Measurements from ENCODE around the gene IFT122.

IFT122 gene

GRCh38 chr3:129462361-129462968 lies 22.4 kb downstream of the IFT122 start:
- Histone ChIP-seq H3K27me3 (ENCODE audit: insufficient read depth, poor library complexity, severe bottlenecking) (no peaks in the 10 kb centered on the region), H3K4me3 (replicated peaks; ENCODE audit: insufficient read depth, low read length) (no peak overlapping the region), H3K27ac (replicated peaks) (no peak overlapping the region)
- no peak for DNase-seq (ENCODE audit: low read depth in 1 of 2, low spot score in 1 of 2)
- TF ChIP-seq POLR2AphosphoS5 (IDR thresholded peaks at IDR 0.05; ENCODE audit: low read depth): no peak
- no peak for TF ChIP-seq REST (IDR thresholded peaks at IDR 0.05; ENCODE audit: insufficient replicate concordance, low read depth)
- TF ChIP-seq GABPA (IDR thresholded peaks at IDR 0.05; ENCODE audit: low read depth): no peak
- TF ChIP-seq SPI1 (IDR thresholded peaks at IDR 0.05; ENCODE audit: borderline replicate concordance, low read depth): no peak
- no peak for TF ChIP-seq CTCF (IDR thresholded peaks at IDR 0.05; ENCODE audit: insufficient read depth, low read length)

DNA sequence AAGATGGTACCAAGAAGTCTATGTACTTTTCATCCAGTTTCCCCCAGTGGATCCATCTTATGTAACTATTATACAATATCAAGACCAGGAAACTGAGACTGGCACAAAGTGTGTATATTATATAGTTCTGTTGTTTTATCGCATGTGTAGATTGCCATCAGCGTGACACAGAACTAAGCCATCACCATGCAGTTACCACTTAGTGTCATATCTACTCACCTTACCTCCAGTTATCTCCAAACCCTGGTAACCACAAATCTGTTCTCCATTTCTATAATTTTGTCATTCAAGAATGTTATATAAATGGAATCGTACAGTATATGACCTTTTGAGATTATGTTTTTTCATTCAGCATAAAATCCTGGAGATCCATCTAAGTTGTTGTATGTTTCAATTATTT lies 23.1 kb downstream of the IFT122 start:
- TF ChIP-seq CTCF (IDR thresholded peaks at IDR 0.05; ENCODE audit: insufficient read depth, low read length): no peak
- no peak for TF ChIP-seq GABPA (IDR thresholded peaks at IDR 0.05; ENCODE audit: low read depth)
- TF ChIP-seq SPI1 (IDR thresholded peaks at IDR 0.05; ENCODE audit: borderline replicate concordance, low read depth): no peak
- TF ChIP-seq REST (IDR thresholded peaks at IDR 0.05; ENCODE audit: insufficient replicate concordance, low read depth): no peak
- no peak for TF ChIP-seq POLR2AphosphoS5 (IDR thresholded peaks at IDR 0.05; ENCODE audit: low read depth)
- no peak for DNase-seq (ENCODE audit: low read depth in 1 of 2, low spot score in 1 of 2)
- H3K4me3 ChIP-seq (replicated peaks; ENCODE audit: insufficient read depth, low read length): no peak overlapping the region

GRCh38 chr3:129463716-129464115 lies 23.7 kb downstream of the IFT122 start:
- TF ChIP-seq GABPA (IDR thresholded peaks at IDR 0.05; ENCODE audit: low read depth) (no peak), SPI1 (IDR thresholded peaks at IDR 0.05; ENCODE audit: borderline replicate concordance, low read depth) (no peak), REST (IDR thresholded peaks at IDR 0.05; ENCODE audit: insufficient replicate concordance, low read depth) (no peak), CTCF (IDR thresholded peaks at IDR 0.05; ENCODE audit: insufficient read depth, low read length) (no peak), POLR2AphosphoS5 (IDR thresholded peaks at IDR 0.05; ENCODE audit: low read depth) (no peak)
- DNase-seq (ENCODE audit: low read depth in 1 of 2, low spot score in 1 of 2): no peak

More for the DNA sequence above, 23.1 kb downstream of the IFT122 start:
- Histone ChIP-seq H3K27me3 (ENCODE audit: insufficient read depth, poor library complexity, severe bottlenecking) (no peaks in the 10 kb centered on the region), H3K27ac (replicated peaks) (no peak overlapping the region)

More at GRCh38 chr3:129463716-129464115, 23.7 kb downstream of the IFT122 start:
- Histone ChIP-seq H3K27ac (replicated peaks) (no peak overlapping the region), H3K27me3 (ENCODE audit: insufficient read depth, poor library complexity, severe bottlenecking) (no peaks in the 10 kb centered on the region), H3K4me3 (replicated peaks; ENCODE audit: insufficient read depth, low read length) (no peak overlapping the region)
